GM19467 (cell line): Measurements from ENCODE around the gene RASA2.
"Not testable (repeated sequence)": the region's sequence is repeated elsewhere in the genome, so short reads cannot be mapped to it uniquely, and the experiment has no call there.

Source experiments
- ATAC-seq: cut with Tn5 transposase; IDR thresholded peaks from one replicate; pipeline ENCODE4 v1.9.1; 2021; ENCODE audit warnings: mild to moderate bottlenecking, moderate library complexity; ENCODE audit not compliant: unreplicated experiment

Gene RASA2

GRCh38 chr3:141561426-141562034, 74.7 kb downstream of the RASA2 start:
- ATAC-seq: no peak

- no peak for ATAC-seq
Observed at GRCh38 chr3:141564241-141564640, 77.4 kb downstream of the RASA2 start.

- ATAC-seq: no peak
Observed at GRCh38 chr3:141570068-141570467, 83.2 kb downstream of the RASA2 start.

- no peak for ATAC-seq
Observed at GRCh38 chr3:141575879-141576743, 89.3 kb downstream of the RASA2 start.

- ATAC-seq: no peak
Observed at GRCh38 chr3:141576744-141577052, 89.9 kb downstream of the RASA2 start.

GRCh38 chr3:141578202-141578973, 91.6 kb downstream of the RASA2 start:
- no peak for ATAC-seq

GRCh38 chr3:141594357-141594756, 107.5 kb downstream of the RASA2 start:
- ATAC-seq: no peak

GRCh38 chr3:141597931-141598330, 111.1 kb downstream of the RASA2 start:
- ATAC-seq: no peak

- no peak for ATAC-seq
Observed at GRCh38 chr3:141600331-141600730, 113.5 kb downstream of the RASA2 start.

GRCh38 chr3:141602706-141603105, 115.9 kb downstream of the RASA2 start:
- no peak for ATAC-seq

- no peak for ATAC-seq
Observed at GRCh38 chr3:141603473-141604035, 116.7 kb downstream of the RASA2 start.

GRCh38 chr3:141605883-141606282, 119.1 kb downstream of the RASA2 start:
- ATAC-seq: no peak

- ATAC-seq: no peak
Observed at GRCh38 chr3:141608438-141608837, 121.6 kb downstream of the RASA2 start.

- ATAC-seq: no peak
Observed at GRCh38 chr3:141610939-141611338, 124.1 kb downstream of the RASA2 start.

GRCh38 chr3:141618103-141618910, 131.5 kb downstream of the RASA2 start:
- ATAC-seq: no peak

GRCh38 chr3:141618938-141619337, 132.1 kb downstream of the RASA2 start:
- ATAC-seq: no peak

- ATAC-seq: no peak
Observed at GRCh38 chr3:141619450-141619849, 132.6 kb downstream of the RASA2 start.

GRCh38 chr3:141623691-141624090, 136.9 kb downstream of the RASA2 start:
- ATAC-seq: no peak

- ATAC-seq: no peak
Observed at GRCh38 chr3:141625506-141625905, 138.7 kb downstream of the RASA2 start.

- ATAC-seq: not testable (repeated sequence)
Observed at GRCh38 chr3:141628334-141628733, 141.5 kb downstream of the RASA2 start.
